ENCODE measurements around the gene TSPAN9. TPM values are rescaled to one million over a fixed set of nuclear protein-coding genes. Genes with fewer than 3 reads are reported as not detected.

TSPAN9 gene
- total and polyA plus RNA-seq, 2 donors, result 33.3 to 50.4 TPM

GRCh38 chr12:3077572-3078081 is 448 bp downstream of the TSPAN9 start:
- 1% methylated on average over 32 of the region's 32 CpGs for WGBS
- H3K4me1 ChIP-seq (ENCODE audit: insufficient read depth), result no peaks in the 10 kb centered on the region
- peak overlapping the region; percentile 96 for H3K4me3 ChIP-seq (ENCODE audit: low read depth, low read length)
- H3K27ac ChIP-seq (ENCODE audit: low read depth), result peak overlapping the region; percentile 79
- H3K36me3 ChIP-seq (ENCODE audit: insufficient read depth), result no peaks in the 10 kb centered on the region
- no peak for DNase-seq (ENCODE audit: extremely low spot score)

DNA sequence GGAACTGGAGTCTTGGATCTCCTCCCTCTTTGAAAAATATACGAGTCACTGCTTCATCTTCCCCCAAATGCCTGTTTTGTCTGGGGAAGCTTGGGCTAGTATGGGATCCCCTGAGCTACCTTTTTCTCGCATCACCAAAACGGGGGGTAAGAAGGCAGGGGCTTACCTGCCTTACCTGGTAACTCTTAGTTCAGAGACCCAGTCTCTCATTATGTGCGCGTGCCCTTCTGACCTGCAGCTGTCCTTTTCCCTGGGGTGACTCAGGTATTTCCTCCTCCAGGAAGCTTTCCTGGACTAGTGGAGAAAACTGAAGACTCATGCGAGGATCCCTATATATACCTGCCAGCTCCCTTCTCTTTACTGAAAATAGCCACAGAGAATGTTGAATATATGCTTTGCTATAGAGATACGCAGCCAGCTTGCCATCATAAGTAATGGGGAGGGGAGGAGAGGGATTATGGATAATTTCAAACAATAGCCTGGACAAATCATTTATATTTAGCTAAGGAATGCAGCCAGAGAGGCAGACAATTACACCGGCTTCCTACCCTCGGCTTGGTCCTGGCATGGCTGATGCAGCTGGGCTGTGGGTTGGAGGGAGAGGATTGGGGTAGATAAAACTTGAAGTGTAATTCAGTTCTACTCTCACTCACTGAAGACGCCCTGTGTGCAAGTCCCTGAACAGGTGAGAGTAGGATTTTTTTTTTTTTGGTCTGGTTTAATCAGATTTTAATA is 1.1 kb downstream of the TSPAN9 start:
- peak overlapping the region; percentile 96 for H3K4me3 ChIP-seq (ENCODE audit: low read depth, low read length)
- no peaks in the 10 kb centered on the region for H3K4me1 ChIP-seq (ENCODE audit: insufficient read depth)
- no peak overlapping the region for H3K27ac ChIP-seq (ENCODE audit: low read depth)
- WGBS, result 43% methylated on average over 10 of the region's 10 CpGs
- no peaks in the 10 kb centered on the region for H3K36me3 ChIP-seq (ENCODE audit: insufficient read depth)
- no peak for DNase-seq (ENCODE audit: extremely low spot score)

- 78% methylated on average over 9 of the region's 9 CpGs for whole genome bisulfite sequencing
- no peak overlapping the region for H3K27ac ChIP-seq (ENCODE audit: low read depth)
- H3K4me3 ChIP-seq (ENCODE audit: low read depth, low read length), result no peak overlapping the region
- no peaks in the 10 kb centered on the region for H3K36me3 ChIP-seq (ENCODE audit: insufficient read depth)
- DNase-seq (ENCODE audit: extremely low spot score), result no peak
- H3K4me1 ChIP-seq (ENCODE audit: insufficient read depth), result no peaks in the 10 kb centered on the region
Observed at GRCh38 chr12:3081091-3081490, 3.9 kb downstream of the TSPAN9 start.

- WGBS, result 63% methylated on average over 7 of the region's 7 CpGs
- Histone ChIP-seq H3K27ac (ENCODE audit: low read depth) (no peak overlapping the region), H3K36me3 (ENCODE audit: insufficient read depth) (no peaks in the 10 kb centered on the region), H3K4me3 (ENCODE audit: low read depth, low read length) (no peak overlapping the region), H3K4me1 (ENCODE audit: insufficient read depth) (no peaks in the 10 kb centered on the region)
- DNase-seq (ENCODE audit: extremely low spot score), result no peak
Observed at GRCh38 chr12:3081886-3082285, 4.7 kb downstream of the TSPAN9 start.

DNA sequence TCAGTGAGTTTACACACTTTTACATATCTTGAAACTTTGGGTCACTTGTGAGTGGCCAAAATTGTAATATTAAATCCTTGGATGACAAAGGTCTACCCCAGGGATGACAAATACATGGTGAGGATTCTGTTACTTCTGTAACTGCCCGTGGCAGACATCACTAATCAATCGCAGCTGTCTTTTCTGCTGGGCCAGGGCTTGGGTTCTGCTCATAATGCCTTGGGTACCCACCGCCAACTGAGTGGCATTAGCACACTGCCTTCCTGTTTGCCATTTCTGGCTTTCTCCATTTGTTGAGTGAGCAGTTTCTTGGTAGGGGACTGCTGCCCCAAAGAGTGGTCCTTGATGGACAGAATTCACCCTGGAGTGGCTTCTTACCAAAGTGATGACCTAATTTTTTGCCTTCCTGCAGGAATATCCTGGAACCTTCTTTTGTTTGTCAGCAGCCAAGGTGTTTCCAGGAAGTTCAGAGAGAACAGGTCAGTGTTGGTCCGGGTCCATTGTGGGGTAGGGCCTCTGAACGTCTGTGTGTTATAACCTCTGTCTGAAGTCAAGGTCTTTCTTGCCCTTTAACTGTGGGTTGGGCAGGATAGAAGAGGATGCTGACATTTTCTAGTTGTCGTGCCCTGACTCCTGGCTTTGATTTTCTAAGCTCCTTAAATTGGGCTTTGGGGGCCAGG is 6.2 kb downstream of the TSPAN9 start:
- Histone ChIP-seq H3K4me3 (ENCODE audit: low read depth, low read length) (no peak overlapping the region), H3K36me3 (ENCODE audit: insufficient read depth) (no peaks in the 10 kb centered on the region), H3K4me1 (ENCODE audit: insufficient read depth) (no peaks in the 10 kb centered on the region), H3K27ac (ENCODE audit: low read depth) (no peak overlapping the region)
- no peak for DNase-seq (ENCODE audit: extremely low spot score)
- WGBS, result 74% methylated on average over 6 of the region's 6 CpGs

- no peaks in the 10 kb centered on the region for H3K4me1 ChIP-seq (ENCODE audit: insufficient read depth)
- DNase-seq (ENCODE audit: extremely low spot score), result no peak
- 78% methylated on average over 5 of the region's 5 CpGs for WGBS
- H3K36me3 ChIP-seq (ENCODE audit: insufficient read depth), result no peaks in the 10 kb centered on the region
- no peak overlapping the region for H3K4me3 ChIP-seq (ENCODE audit: low read depth, low read length)
- H3K27ac ChIP-seq (ENCODE audit: low read depth), result no peak overlapping the region
Observed at GRCh38 chr12:3083921-3084347, 6.8 kb downstream of the TSPAN9 start.

GRCh38 chr12:3084742-3085141 is 7.6 kb downstream of the TSPAN9 start:
- no peaks in the 10 kb centered on the region for H3K4me1 ChIP-seq (ENCODE audit: insufficient read depth)
- no peak overlapping the region for H3K4me3 ChIP-seq (ENCODE audit: low read depth, low read length)
- H3K36me3 ChIP-seq (ENCODE audit: insufficient read depth), result no peaks in the 10 kb centered on the region
- H3K27ac ChIP-seq (ENCODE audit: low read depth), result no peak overlapping the region
- 87% methylated on average over 12 of the region's 12 CpGs for WGBS
- no peak for DNase-seq (ENCODE audit: extremely low spot score)

GRCh38 chr12:3085341-3086139 is 8.4 kb downstream of the TSPAN9 start:
- Histone ChIP-seq H3K36me3 (ENCODE audit: insufficient read depth) (no peaks in the 10 kb centered on the region), H3K4me3 (ENCODE audit: low read depth, low read length) (no peak overlapping the region), H3K27ac (ENCODE audit: low read depth) (no peak overlapping the region), H3K4me1 (ENCODE audit: insufficient read depth) (no peaks in the 10 kb centered on the region)
- DNase-seq (ENCODE audit: extremely low spot score), result no peak
- whole genome bisulfite sequencing, result 77% methylated on average over 19 of the region's 19 CpGs

DNA sequence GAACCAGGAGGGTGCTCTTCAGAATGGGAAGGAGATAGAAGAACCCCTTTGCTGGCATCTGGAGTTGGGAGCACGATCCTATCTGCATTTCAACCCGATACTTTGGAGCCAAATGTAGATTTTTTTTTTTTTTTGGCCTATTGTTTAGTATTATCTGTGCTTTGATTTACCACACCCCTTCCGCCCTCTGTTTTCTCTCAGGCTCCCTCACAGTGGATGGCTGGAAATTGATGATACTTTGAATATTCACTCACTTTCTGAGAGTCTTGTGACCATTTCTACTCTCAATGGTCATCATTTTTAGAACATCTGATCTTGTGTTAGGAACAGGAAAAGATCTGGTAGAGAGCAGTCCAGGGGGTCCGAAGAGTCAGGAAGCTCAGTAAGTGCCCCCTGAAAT is 9.0 kb downstream of the TSPAN9 start:
- H3K27ac ChIP-seq (ENCODE audit: low read depth), result no peak overlapping the region
- no peak for DNase-seq (ENCODE audit: extremely low spot score)
- WGBS, result 87% methylated on average over 4 of the region's 4 CpGs
- H3K36me3 ChIP-seq (ENCODE audit: insufficient read depth), result no peaks in the 10 kb centered on the region
- no peaks in the 10 kb centered on the region for H3K4me1 ChIP-seq (ENCODE audit: insufficient read depth)
- H3K4me3 ChIP-seq (ENCODE audit: low read depth, low read length), result no peak overlapping the region

DNA sequence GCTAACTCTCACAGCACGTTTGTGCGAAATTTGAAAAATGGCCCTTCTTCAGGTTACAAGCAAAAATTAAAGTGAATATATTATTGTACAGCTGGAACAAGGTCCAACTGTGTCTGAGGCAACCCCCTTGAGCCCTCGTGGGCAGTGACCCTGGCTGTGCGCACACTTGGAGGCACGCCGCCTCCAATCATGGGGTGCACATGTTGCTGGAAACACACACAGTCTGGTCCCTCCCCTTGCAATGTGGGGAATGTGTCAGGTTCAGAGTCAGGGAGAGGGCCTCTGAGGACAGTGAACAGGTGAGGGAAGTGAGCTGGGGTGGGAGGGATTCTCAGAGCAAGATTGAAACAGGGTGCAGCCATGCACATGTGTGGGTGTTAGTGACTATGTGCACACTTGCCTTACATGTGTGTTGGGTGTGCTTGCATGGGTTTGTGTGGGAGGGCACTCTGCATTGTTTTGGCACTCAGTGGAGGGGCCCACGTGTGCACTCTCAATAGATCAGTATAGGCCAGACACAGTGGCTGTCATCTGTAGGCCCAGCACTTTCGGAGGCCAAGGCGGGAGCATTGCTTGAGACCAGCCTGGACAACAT is 9.6 kb downstream of the TSPAN9 start:
- Histone ChIP-seq H3K36me3 (ENCODE audit: insufficient read depth) (no peaks in the 10 kb centered on the region), H3K27ac (ENCODE audit: low read depth) (no peak overlapping the region), H3K4me1 (ENCODE audit: insufficient read depth) (no peaks in the 10 kb centered on the region), H3K4me3 (ENCODE audit: low read depth, low read length) (no peak overlapping the region)
- WGBS, result 94% methylated on average over 9 of the region's 9 CpGs
- DNase-seq (ENCODE audit: extremely low spot score), result no peak

DNA sequence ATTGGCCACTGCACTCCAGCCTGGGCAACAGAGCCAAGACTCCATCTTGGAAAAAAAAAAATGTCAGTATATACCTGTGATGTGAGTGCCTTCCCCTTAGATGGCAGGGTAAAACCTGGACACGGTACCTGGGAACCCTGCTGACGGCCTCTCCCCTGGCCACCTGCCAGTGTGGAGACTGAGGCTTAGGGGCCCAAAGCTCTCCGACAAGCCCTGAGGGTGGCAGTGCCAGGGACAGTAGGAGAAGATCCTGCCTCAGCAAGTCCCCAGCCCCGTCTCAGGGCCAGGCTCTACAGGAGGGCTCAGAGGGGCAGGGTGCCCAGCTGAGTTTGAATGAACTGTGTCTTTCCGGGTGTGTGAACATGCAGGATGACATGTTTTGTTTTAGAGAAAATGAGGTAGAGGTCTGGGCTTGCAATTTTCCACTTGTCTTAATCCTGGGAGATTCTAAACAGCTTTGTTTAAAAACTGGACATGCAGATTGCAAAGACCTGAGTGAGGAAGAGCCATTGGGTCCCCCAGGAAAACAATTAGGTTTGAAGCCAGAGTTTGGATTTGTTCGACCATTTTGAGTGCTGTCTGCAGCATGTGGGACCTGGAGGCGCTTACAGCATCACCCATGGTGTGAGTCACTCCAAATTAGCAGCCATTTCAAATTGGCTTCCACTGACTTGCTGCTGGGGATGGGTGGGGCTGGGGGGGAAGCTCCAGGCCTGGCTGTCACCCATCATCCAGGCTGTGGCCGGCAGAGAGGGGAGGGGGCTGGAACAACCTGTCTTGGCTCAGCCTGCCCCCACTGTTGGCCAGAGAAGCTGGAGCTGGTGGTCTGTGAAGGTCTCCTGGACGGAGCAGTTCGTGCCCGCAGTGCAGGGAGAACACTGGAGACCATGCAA is 10.8 kb downstream of the TSPAN9 start:
- no peak for DNase-seq (ENCODE audit: extremely low spot score)
- H3K4me3 ChIP-seq (ENCODE audit: low read depth, low read length), result no peak overlapping the region
- no peak overlapping the region for H3K27ac ChIP-seq (ENCODE audit: low read depth)
- H3K4me1 ChIP-seq (ENCODE audit: insufficient read depth), result no peaks in the 10 kb centered on the region
- no peaks in the 10 kb centered on the region for H3K36me3 ChIP-seq (ENCODE audit: insufficient read depth)
- 86% methylated on average over 11 of the region's 11 CpGs for WGBS

DNA sequence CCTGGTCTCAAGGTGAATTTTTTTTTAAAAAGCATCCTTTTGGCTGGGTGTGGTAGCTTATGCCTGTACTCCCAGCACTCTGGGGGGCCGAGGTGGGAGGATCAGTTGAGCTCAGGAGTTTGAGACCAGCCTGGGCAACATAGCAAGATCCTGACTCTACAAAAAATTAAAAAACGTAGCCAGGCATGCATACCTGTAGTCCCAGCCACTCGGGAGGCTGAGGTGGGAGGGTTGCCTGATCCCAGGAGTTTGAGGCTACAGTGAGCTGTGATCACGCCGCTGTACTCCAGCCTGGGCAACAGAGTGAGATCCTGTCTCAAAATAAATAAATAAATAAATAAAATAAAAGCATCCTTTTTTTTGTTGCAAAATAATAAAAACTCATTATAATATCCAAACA is 12.4 kb downstream of the TSPAN9 start:
- no peak overlapping the region for H3K4me3 ChIP-seq (ENCODE audit: low read depth, low read length)
- 91% methylated on average over 5 of the region's 5 CpGs for WGBS
- no peaks in the 10 kb centered on the region for H3K4me1 ChIP-seq (ENCODE audit: insufficient read depth)
- H3K27ac ChIP-seq (ENCODE audit: low read depth), result no peak overlapping the region
- no peak for DNase-seq (ENCODE audit: extremely low spot score)
- no peaks in the 10 kb centered on the region for H3K36me3 ChIP-seq (ENCODE audit: insufficient read depth)

All from urinary bladder (tissue), 4 donors.